Muscle of back (tissue), 11 donors: ENCODE results near the gene AK8. TPM values are rescaled to one million over a fixed set of nuclear protein-coding genes. Genes with fewer than 3 reads are reported as not detected.

Source experiments
- DNase-seq, 3 donors: peaks; one replicate each; pipeline versions ENCODE4 v3.0.0 to v3.0.0-alpha.2; 2013
- polyA plus RNA-seq, 10 donors: library from polyadenylated mRNA; unstranded; fragments of 120-200 nt; gene quantifications; one replicate each; pipeline ENCODE4 v1.2.1, GENCODE V29; 2013; ENCODE audit not compliant: insufficient read length in 10 of 10

AK8 gene
- polyA plus RNA-seq, 10 donors, result 0.31 to 1.2 (median 0.48) TPM

- DNase-seq, result peak in 1 of 3 donors; percentile 23
Measured at GRCh38 chr9:132858751-132859150, 19.3 kb downstream of the AK8 start.

GRCh38 chr9:132857616-132858342 lies 20.3 kb downstream of the AK8 start:
- peak in 2 of 3 donors; percentile 28 to 58 for DNase-seq

GRCh38 chr9:132857031-132857430 lies 21.1 kb downstream of the AK8 start:
- peak; percentile 72 to 91 (median 77) for DNase-seq

- DNase-seq, result no peak
Measured at GRCh38 chr9:132855904-132856303, 22.2 kb downstream of the AK8 start.

- DNase-seq, result no peak
Measured at GRCh38 chr9:132854832-132855231, 23.3 kb downstream of the AK8 start.

GRCh38 chr9:132853482-132853881 lies 24.6 kb downstream of the AK8 start:
- no peak for DNase-seq

GRCh38 chr9:132849185-132849706 lies 28.8 kb downstream of the AK8 start:
- no peak for DNase-seq

GRCh38 chr9:132846918-132847515 lies 31.1 kb downstream of the AK8 start:
- DNase-seq, result no peak

GRCh38 chr9:132846109-132846917 lies 31.8 kb downstream of the AK8 start:
- no peak for DNase-seq

- no peak for DNase-seq
Measured at GRCh38 chr9:132842124-132843044, 35.7 kb downstream of the AK8 start.

- DNase-seq, result no peak
Measured at GRCh38 chr9:132840980-132841379, 37.1 kb downstream of the AK8 start.

- DNase-seq, result no peak
Measured at GRCh38 chr9:132838291-132838690, 39.8 kb downstream of the AK8 start.

- no peak for DNase-seq
Measured at GRCh38 chr9:132837501-132838286, 40.4 kb downstream of the AK8 start.

GRCh38 chr9:132834343-132834742 lies 43.7 kb downstream of the AK8 start:
- DNase-seq, result no peak

- peak in 2 of 3 donors; percentile 6 to 26 for DNase-seq
Measured at GRCh38 chr9:132833550-132834121, 44.4 kb downstream of the AK8 start.

- DNase-seq, result no peak
Measured at GRCh38 chr9:132832171-132832881, 45.8 kb downstream of the AK8 start.

GRCh38 chr9:132828201-132828770 lies 49.8 kb downstream of the AK8 start:
- DNase-seq, result no peak

GRCh38 chr9:132827366-132827765 lies 50.7 kb downstream of the AK8 start:
- no peak for DNase-seq
